GM10248 (cell line): ENCODE measurements around the gene ARHGEF7.
A peak's percentile ranks its signal among the peaks of the same experiment; 100 is the strongest.

Experiments used
- CTCF ChIA-PET: fragments of 300-600 bp; sonication (Branson Sonifier 250); formaldehyde crosslinking; extraction: SDS; loops from one replicate; lab custom pipeline; 2021; ENCODE audit warnings: antibody characterized with exemption; lab: Yijun Ruan, JAX
- POLR2A ChIA-PET: fragments of 350-650 bp; sonication (Branson Sonifier 250); formaldehyde crosslinking; extraction: SDS; loops from one replicate; lab custom pipeline; 2020; ENCODE audit warnings: antibody characterized with exemption; lab: Yijun Ruan, JAX
- DNase-seq: peaks from one replicate; pipeline ENCODE4 v3.0.0; 2012; ENCODE audit errors: extremely low spot score
- TF ChIP-seq, protein P1 (sequence below): IDR thresholded peaks from 2 replicates; pipeline ENCODE4 v1.5.1; 2012; ENCODE audit warnings: mild to moderate bottlenecking, low read depth; ENCODE audit errors: extremely low read depth, missing control alignments, control extremely low read depth

Gene ARHGEF7

DNA sequence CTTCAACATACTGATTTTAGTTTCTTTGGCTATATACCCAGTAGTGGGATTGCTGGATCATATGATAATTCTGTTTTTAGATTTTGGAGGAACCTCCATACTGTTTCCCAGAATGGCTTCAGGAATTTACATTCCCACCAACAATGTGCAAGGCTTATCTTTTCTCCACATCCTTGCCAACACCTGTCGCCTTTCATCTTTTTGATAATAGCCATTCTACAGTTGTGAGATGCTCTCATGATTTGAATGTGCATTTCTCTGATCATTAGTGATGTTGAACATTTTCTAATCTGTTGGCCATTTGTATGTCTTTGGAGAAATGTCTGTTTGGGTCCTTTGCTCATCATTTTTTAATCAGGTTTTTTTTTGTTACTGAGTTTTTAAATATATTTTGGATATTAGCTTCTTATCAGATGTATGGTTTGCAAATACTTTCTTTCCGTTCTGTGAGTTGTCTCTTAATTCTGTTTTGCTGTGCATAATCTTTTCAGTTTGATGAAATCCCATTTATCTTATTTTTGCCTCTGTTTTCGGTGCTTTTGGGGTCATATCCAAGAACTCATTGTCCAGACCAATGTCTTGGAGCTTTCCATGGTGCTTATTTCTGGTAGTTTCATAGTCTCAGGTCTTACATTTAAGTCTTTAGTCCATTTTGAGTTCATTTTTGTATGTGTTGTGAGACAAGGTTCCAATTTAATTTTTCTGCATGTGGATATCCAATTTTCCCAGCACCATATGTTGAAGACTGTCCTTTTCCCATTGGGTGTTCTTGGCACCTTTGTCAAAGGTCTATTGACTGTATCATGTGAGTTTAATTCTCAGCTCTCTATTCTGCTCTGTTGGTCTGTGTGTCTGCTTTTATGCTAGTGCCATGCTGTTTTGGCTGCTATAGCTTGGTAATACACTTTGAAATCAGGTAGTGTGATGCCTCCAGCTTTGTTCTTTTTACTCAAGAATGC, 44.5 kb downstream of the ARHGEF7 start:
- DNase-seq = no peak
- TF ChIP-seq, protein P1, sequence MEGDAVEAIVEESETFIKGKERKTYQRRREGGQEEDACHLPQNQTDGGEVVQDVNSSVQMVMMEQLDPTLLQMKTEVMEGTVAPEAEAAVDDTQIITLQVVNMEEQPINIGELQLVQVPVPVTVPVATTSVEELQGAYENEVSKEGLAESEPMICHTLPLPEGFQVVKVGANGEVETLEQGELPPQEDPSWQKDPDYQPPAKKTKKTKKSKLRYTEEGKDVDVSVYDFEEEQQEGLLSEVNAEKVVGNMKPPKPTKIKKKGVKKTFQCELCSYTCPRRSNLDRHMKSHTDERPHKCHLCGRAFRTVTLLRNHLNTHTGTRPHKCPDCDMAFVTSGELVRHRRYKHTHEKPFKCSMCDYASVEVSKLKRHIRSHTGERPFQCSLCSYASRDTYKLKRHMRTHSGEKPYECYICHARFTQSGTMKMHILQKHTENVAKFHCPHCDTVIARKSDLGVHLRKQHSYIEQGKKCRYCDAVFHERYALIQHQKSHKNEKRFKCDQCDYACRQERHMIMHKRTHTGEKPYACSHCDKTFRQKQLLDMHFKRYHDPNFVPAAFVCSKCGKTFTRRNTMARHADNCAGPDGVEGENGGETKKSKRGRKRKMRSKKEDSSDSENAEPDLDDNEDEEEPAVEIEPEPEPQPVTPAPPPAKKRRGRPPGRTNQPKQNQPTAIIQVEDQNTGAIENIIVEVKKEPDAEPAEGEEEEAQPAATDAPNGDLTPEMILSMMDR = no peak
- CTCF ChIA-PET = no interaction called here
- POLR2A ChIA-PET = interaction anchor here (0.5 to 0.7 kb wide), 2 partner anchors 28 to 258 kb away, joined by 3 to 5 read pairs; no protein-coding TSS in a partner anchor

DNA sequence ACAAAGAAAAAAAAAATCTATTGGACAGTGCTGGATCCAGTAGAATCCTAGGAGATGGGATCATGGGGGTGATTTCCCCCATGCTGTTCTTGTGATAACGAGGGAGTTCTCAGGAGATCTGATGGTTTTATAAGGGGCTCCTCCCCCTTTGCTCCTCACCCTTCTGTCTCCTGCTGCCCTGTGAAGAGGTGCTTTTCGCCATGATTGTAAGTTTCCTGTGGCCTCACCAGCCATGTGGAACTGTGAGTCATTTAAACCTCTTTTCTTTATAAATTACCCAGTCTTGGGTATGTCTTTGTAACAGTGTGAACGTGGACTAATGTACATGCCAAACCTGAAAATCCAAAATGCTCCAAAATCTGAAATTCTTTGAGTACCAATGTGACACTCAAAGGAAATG, 45.5 kb downstream of the ARHGEF7 start:
- ChIA-PET CTCF (interaction anchor here (1.0 to 2.7 kb wide), 3 partner anchors 12 to 55 kb away, joined by 3 to 9 read pairs (median 4); no protein-coding TSS in a partner anchor), POLR2A (no interaction called here)
- TF ChIP-seq, protein P1 = no peak
- no peak for DNase-seq

- CTCF ChIA-PET = interaction anchor here (1.0 to 2.7 kb wide), 8 partner anchors 11 to 706 kb away, joined by 3 to 9 read pairs (median 4); no protein-coding TSS in a partner anchor
- TF ChIP-seq, protein P1 = no peak
- peak; percentile 26 for DNase-seq
- POLR2A ChIA-PET = interaction anchor here (0.5 to 0.9 kb wide), 2 partner anchors 23 to 447 kb away, joined by 3 to 4 read pairs; no protein-coding TSS in a partner anchor
These were observed 46.8 kb downstream of the ARHGEF7 start for GRCh38 chr13:111161601-111162600.

- CTCF ChIA-PET = interaction anchor here (0.8 to 1.4 kb wide), 5 partner anchors 9 to 39 kb away, joined by 3 to 5 read pairs (median 3); no protein-coding TSS in a partner anchor
- POLR2A ChIA-PET = interaction anchor here (0.7 kb wide), 1 partner anchor 19 kb away, joined by 3 read pairs; no protein-coding TSS in a partner anchor
- DNase-seq = peak; percentile 51
These were observed 50.3 kb downstream of the ARHGEF7 start for GRCh38 chr13:111165241-111166010.

GRCh38 chr13:111166882-111167675, 52.0 kb downstream of the ARHGEF7 start:
- DNase-seq = no peak
- TF ChIP-seq, protein P1 = no peak
- POLR2A ChIA-PET = no interaction called here
- CTCF ChIA-PET = interaction anchor here (1.2 to 2.0 kb wide), 4 partner anchors 8 to 15 kb away, joined by 3 to 6 read pairs (median 5); no protein-coding TSS in a partner anchor

More at GRCh38 chr13:111165241-111166010, 50.3 kb downstream of the ARHGEF7 start:
- TF ChIP-seq, protein P1 = no peak
